HG02885 (cell line): Measurements from ENCODE around the gene KBTBD8.

Source experiments
- ATAC-seq: cut with Tn5 transposase; IDR thresholded peaks from one replicate; pipeline ENCODE4 v1.9.1; 2021; ENCODE audit warnings: mild to moderate bottlenecking; ENCODE audit not compliant: unreplicated experiment, poor library complexity

KBTBD8 gene

DNA sequence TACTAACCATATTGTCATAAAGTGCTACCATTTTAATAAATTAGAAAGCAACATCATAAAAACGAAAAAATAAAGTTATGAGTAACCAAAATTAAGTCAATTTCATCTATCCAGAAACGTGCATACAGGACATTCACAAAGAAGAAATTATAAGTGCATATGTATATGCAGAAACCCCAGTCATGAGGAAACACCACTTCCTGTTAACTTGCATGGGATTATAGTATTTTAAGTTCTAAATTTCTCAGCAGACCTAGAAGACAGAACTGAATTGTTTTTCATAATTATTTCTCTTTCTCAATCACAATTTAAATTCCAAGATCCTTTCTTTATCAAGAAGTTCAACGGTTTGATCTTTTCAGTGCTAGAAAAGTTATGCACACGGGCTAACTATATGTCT lies 1.4 kb upstream of the KBTBD8 start:
- ATAC-seq = no peak

DNA sequence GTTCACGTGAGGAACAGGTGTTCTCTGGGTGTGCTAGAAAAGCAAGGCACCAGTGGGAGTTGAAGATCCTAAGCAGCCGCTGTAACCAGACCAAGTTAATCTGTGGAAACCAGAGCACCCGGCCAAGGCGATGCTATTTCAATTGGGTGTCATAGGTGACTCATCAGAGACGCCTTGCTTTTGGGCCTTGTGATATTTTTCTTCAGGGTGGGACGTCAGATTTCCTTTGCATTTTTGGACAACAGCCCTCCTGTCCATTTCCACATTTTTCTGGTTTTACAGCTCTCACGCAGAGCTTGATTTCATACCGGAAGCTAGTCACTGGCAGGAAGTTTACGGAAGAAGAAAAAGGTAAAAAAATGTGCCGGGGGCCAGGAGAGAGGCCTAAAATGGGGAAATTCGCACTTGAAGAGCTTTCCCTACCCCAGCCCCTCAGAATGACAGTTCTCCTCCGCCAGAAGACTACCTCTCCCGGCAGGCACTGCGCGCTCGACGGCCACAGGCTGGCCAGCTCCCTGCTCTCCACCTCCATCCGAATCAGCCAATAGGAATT lies 471 bp upstream of the KBTBD8 start:
- no peak for ATAC-seq

DNA sequence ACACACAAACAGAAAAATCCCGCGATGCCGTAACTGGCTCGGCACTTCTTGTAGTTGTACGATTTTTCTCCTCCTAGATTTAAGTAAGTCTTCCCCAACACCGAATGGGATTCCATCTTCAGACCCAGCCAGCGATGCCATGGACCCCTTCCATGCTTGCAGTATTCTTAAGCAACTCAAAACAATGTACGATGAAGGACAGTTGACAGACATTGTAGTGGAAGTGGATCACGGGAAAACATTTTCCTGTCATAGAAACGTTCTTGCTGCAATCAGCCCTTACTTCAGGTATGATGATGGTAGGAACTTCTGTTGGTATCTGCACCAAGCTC lies 763 bp downstream of the KBTBD8 start:
- no peak for ATAC-seq

DNA sequence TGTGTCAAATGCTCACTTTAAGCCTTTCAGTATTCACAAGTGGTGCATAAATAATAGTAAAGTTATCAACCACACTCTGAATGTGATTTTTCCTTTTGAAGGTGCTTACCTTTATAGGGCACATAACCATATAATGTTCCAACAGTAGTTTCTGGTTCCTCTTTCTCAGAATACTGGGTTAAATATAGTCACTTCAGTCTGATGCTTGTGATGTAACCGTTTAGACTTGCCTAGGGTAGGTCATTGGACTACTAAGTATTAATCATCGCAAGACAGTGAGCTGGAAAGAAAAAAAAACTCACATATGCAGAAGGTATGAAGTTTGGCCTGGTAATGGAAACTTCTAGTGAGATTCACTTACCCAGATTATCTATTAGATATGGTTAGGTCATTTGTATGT lies 1.9 kb downstream of the KBTBD8 start:
- ATAC-seq = peak; percentile 66

DNA sequence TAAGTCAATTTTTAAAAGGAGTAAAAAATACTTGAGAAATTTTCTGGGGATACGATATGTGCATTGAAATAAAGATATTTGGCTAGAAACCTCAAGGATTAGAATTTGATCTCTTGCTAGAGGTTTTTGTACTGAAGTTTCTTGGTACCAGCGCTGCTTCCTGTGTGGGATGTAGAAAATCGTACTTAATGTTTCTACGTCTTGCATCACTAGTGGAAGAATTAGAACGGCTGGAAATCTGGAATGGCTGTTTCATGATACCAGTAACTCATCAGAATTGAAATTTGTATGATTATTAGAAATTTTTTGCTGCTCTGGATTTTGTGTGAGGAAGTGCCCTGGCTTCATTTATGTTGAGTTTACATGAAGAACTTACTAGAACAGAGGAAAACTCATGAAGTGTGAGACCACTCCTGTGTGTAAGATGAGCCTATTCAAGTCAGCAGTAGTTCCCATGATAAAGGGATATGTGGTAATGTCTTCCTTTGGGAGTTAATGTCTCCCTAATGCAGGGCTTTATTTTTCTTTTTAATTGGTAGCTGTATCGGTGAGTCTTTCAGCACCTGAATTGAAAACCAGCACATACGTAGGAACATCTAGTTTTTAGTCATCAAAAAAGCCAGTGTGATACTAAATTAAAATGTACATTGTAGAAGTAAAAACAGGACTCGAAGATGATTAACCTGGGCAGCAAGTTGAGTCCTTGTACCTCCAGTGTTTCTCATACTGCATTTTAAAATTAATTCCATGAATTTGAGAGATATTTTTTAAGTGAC lies 3.2 kb downstream of the KBTBD8 start:
- ATAC-seq = no peak

DNA sequence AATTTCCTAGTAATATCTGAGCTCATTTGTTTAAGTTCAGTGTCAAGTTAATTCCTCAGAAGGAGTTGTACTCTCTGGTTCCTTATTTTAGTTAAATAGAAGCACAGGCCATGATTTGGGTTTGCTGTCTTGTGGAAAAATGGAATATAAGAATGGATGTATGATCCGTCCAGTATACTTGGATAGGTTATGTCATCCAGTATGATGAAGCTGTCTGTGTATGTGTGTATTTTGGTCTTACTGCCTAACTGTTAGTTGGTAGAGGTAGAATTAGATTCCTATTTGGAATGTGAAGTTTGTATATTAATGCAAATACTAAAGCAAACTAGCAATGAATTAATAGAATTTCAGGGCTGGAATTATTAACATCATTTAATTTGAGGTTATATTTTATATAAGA lies 7.9 kb downstream of the KBTBD8 start:
- no peak for ATAC-seq

DNA sequence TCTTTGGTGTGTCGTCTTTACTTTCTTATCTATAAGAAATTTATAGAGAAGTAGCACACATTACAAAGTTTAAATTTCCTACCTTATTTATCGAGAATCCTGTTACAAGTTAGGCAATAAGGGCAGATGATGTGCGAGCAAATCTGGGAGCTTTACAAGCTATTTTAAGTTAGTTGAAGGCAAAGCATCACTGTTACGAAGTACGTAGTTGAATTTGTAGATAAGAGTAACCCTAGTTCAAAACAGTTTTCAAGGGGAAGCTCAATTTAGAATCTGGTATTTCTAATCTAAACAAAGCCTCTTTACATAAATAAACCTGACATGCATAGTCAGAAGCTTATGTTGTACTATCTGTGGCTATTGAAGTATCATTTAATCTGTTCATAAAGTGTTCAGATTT lies 8.4 kb downstream of the KBTBD8 start:
- ATAC-seq = no peak

DNA sequence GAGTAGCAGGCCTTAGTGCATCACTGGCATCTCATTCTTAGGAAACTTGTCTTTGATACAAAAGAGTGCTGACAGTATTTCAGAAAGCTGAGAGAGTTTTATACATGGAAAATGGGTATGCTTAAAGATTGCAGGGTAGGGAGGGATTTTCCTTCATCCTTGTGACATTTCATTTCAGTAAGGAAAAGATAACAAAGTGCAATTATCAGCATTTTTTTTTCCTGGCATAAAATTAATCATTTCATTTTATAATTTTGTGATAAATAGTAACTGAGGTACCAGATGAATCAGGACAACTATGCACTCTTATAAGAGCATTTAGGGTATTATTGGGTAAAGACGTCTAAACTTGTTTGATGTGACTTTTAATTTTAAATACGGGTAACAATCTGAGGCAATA lies 10.3 kb downstream of the KBTBD8 start:
- ATAC-seq = no peak

DNA sequence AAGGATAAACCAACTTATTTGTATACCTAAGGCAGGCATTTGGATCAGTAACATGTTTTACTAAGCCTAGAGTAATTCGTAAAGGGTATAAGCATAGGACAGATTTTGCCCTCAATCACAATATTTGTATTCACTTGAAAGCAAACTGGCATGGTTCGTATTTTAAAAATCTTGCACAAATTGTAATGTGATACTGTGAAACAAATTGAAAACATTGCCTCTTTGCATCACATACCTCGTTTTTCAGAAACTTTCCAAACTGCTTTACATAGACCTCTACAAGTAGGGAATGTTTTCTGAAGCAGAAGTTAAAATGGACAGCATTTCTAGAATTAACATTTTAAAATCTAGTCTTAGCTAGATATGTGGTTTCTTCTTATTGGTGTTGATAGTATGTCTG lies 11.6 kb downstream of the KBTBD8 start:
- no peak for ATAC-seq

DNA sequence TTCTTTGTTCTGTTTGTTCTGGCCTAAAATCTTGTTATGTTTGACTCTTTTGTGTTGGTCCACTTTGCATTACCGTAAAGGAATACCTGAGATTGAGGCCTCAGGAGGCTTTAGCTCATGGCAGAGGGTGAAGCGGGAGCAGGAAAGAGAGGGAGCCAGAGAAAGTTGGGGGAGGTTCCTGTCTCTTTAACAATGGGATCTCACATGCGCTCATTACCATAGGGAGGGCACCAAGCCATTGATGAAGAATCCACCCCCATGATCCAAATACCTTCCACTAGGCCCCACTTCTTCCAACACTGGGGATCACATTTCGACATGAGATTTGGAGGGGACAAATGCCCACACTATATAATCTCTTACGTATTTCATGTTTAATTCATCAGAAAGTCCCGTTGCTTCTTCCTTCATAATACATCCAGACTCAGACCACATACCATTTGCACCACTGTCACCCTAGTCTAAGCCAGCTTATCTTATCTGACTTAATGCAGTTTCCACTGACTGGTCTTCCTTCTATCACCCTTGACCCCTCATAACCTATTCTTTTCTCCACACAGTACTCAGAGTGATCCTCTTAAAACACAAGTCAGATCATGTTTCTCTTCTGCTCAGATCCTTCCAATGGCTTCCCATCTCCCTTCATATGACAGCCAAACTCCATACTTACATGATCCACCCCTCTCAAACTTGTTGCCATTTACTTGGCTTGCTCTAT lies 13.5 kb downstream of the KBTBD8 start:
- no peak for ATAC-seq

DNA sequence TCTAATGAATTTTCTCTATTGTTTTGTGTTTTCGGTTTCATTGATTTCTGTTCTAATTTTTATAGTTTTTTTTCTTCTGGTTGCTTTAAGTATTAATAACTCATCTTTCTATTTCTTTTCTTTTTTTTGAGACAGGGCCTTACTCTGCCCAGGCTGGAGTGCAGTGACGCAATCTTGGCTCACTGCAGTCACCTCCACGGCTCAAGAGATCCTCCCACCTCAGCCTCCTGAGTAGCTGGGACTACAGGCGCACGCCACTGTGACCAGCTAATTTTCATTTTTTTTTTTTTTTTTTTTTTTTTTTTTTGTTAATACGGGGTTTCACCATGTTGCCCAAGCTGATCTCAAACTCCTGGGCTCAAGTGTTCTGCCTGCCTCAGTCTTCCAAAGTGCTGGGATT lies 14.5 kb downstream of the KBTBD8 start:
- no peak for ATAC-seq

DNA sequence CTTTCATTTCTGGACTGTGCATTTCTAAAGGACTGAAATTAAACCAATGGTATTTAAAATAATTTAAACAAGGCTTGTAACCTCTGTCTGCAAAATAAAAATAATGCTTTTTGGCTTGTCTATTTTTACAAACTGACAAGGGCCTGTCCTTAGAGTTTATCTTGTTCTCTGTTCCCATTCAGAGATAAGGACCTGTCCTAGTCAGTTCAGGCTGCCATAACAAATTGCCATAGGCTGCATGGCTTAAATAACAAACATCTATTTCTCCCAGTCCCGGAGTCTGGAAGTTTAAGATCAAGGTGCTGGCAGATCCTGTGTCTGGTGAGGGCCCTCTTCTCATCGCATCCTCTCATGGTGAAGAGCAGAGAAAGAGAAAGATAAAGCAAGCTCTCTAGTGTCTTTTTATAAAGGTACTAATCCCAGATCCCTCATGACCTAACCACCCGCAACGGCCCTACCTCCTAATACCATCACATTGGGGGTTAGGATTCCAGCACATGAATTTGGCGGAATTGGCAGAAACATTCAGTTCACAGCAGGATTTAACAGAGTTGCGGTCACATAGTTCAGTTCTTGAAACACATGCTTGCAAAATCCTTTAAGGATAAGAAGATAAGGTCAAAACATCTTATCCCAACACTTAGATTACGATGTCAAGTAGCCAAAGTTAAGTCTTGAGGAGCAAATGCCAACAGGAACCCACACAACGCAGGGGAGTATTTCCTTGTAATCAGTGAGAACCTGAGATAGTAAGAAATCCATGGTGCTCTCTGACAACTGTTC lies 17.8 kb downstream of the KBTBD8 start:
- no peak for ATAC-seq

DNA sequence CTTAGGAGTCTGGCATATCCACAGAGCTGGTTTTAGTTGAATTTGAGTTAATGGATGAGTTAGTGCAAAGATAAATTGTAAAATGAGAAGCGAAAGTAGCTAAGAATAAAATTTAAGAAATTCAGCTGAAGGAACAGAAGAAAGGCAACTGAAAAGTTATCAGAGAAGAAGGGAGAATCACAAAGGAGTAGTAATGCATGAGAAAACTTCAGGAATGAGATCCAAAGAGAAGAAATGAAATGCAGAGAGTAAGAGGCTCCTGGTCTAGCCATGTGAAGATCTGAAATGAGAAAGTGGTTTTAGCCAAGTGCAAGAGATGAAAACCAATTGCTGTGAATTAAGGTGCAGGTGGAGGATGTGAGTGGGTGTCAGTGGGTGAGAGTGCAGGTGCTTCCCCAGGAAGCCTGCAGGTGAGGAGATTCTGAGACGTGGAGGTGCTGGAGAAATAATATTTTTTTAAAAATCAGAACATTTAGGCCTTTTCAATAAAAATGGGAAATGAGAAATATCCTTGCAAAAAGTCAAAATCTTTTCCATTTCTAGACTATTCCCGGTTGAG lies 18.5 kb downstream of the KBTBD8 start:
- ATAC-seq = peak; percentile 57

DNA sequence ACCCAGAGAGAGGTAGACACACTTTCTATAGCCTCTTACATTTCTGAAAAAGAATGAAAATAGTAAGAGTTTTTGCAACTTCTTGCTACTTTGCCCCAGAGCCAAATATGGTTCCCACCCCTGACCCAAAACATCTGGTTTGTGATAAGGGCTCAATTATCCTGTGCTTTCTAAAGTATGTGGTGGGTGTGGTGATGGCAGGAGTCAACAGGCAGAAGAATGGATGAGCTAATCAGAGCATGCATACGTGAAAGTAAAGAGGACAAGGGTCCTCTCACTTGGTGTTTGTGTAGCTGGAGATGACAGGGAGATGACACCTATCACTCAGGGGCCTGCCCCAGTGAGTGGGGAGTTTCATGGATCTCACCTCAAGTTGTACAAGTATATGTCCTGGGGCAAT lies 19.1 kb downstream of the KBTBD8 start:
- peak; percentile 20 for ATAC-seq

DNA sequence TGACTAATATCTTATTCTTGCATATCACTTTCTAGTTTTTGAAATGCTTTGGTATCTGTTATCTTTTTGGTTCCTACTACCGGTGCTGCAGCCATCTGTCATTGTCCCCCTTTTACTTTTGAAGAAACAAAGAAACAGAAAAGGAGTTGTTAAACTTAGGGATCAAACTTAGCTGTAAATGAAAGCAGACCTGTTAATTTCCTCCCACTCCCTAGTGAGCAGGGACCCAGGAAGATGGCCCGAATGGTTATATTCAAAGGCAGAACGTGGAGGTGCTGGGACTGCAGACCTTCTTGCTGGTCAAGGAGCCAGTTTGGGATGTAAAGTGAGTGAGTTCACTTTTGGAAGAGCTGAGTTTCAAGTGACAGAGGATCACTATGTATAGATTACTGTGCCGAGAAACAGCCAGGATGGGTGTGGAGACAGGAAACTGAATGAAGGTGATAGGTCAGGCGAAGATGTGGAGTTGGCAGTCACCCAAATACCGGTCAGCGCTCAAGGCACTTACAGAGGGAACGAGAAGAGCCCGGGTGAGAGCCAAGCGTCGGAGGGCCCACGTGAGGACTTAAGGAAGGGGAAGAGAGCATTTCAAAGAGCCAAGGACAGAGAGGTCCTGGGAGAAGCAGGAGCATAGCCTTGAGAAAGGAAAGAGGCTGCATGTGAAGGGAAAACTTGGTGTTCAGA lies 20.1 kb downstream of the KBTBD8 start:
- ATAC-seq = peak; percentile 55

DNA sequence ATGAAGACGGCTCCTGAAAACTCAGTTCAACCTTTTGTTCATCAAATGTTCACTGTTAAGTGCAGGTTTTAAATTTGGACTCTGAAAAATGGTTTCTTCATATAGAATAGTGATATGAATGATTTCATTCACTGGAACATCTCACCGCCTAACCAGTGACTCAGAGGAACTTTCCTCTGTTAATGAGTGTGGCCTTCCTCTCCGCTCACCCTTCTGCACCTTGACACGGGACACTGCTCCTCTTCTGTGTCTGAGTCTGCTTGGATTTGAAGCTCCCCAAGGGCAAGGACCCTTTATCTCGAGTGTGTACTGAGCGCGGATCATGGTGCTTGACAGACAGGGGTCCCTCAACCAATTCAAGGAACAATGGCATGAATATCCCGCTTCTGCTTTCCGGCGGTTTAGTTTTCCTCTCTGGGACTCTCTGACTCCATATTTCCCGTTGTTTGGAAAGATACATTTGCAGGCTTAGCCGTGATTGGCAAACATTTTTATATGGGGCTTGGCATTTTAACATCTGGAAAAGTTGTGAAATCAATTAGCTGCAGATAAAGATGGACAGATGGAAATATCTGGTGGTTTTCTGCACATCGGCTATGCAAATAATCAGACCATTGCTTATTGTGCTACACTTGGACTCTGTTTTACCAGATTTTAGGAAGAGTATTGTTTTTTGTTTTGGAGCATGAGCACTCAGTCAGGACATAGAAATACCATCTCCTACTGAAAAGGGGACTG lies 20.9 kb downstream of the KBTBD8 start:
- ATAC-seq = peak; percentile 48

DNA sequence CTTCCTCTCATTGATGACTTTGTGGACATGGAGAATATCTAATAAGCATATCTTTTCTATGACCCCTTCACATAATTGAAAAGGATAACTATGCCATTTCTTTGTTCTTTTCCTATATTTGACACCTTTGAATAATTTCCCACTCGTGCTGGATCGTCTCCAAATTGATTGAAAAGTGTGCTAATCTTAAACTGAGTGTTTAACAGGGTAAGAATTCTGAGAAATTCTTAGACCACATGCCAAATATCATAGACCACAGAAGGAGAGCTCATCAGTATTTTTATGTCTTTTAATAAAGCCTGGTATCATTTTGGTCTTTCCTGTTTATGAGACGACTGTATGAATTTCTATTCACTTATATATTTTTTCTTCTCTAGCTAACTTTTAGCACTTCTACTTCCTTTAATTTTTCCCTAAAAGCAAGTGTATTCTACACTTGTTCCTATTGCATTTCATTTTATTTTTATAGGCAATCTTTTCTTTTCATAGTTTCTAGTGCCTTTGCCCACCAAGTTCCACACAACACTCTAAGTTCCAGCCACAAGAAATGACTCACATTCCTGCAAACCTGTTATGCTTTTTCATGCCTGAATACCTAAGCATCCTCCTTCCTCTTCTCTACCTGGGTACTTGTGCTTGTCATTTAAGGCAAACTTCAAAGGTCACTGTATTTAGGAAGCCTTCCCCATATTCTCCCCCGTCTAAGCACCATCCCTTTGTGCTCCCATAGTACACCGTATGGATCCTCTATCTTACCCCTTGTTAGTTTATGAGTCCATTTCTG lies 30.1 kb downstream of the KBTBD8 start:
- ATAC-seq = no peak

DNA sequence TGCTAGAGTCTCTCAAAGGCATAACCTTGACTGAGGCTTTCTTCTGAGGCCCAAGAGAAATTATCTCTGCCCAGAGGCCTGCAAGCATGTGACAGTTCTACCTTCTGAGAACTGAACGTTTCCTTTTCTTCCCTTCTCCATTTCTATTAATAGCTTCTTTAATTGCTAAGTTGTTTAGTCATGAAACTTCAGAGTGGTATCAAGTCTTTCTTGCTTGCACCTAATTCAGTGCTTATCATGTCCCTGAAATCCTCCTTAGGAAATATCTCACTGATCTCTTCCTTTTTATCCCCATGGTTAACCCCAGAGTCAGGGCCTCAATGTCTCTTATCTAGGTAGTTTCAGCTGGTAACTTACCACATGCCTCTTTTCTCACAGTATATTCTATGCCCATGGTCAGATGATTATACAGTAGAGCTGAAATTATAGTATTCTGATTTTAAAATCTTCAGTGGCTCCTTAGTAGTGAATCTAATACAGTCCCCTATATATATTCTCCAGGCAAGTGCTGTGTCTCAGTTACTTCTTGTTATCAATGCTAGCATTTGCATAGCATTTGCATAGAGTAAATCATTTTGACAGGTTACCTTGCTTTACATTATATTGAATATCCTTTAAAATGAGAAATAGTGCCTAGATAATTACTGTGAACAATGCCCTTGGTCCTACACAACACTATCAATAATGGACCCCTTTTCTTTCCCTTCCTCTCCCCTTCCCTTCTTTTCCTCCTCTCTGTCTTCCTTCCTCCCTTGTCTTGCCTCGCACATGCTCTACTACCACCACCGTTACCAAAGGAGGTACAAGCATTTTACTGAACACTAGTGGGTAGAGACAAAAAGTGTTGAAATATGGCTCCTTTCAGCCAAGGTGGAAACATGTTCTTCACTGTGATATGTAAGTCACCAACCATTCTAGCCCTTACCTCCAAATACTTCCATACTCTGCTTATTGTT lies 33.0 kb downstream of the KBTBD8 start:
- ATAC-seq = peak; percentile 77
